Stimulated activated CD4-positive, alpha-beta T cell treated with anti-CD3 and anti-CD28 coated beads, Interleukin-1b, Interleukin-23, amount 100 ng/mL, for 4 hours (primary cell): Measurements from ENCODE around the gene CELA3B.
"Not testable (repeated sequence)": the region's sequence is repeated elsewhere in the genome, so short reads cannot be mapped to it uniquely, and the experiment has no call there.

ENCODE experiments used
- DNase-seq, 2 donors: peaks; one replicate each; pipeline ENCODE4 v3.0.0-alpha.2; 2020; ENCODE audit warnings: low read depth in 2 of 2

CELA3B gene

DNA sequence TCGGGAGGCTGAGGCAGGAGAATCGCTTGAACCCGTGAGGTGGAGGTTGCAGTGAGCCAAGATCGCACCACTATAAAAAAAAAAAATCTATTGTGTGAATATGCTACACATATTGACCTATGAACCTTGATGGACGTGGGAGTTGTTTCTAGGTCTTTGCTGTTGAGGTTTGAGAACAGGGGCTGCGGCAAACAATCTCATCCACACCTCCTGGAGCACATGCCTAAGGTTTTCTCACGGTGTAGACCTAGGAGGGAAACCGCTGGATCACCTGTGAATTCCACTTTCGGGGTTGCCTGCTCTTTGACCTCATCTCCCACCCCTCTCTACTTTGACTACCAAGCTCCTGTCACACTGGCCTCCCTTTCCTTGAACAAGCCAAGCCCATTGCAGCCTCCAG, 1.5 kb upstream of the CELA3B start:
- DNase-seq = not testable (repeated sequence)

DNA sequence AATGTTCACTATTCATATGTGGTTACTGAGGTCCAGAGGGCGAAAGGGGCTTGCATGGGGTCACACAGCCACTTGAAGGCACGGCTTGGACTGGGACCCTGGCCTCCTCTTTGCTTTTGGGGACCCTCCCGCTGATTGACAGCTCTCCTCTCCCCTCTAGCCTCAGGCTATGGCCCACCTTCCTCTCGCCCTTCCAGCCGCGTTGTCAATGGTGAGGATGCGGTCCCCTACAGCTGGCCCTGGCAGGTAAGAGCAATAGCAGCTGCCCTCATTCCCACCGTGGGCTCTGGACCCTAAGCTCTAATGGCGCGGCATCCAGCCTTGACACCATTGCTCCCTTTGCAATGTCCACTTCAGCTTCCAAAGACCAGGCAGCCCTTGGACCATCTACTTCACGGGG, 1.4 kb downstream of the CELA3B start:
- not testable (repeated sequence) for DNase-seq

DNA sequence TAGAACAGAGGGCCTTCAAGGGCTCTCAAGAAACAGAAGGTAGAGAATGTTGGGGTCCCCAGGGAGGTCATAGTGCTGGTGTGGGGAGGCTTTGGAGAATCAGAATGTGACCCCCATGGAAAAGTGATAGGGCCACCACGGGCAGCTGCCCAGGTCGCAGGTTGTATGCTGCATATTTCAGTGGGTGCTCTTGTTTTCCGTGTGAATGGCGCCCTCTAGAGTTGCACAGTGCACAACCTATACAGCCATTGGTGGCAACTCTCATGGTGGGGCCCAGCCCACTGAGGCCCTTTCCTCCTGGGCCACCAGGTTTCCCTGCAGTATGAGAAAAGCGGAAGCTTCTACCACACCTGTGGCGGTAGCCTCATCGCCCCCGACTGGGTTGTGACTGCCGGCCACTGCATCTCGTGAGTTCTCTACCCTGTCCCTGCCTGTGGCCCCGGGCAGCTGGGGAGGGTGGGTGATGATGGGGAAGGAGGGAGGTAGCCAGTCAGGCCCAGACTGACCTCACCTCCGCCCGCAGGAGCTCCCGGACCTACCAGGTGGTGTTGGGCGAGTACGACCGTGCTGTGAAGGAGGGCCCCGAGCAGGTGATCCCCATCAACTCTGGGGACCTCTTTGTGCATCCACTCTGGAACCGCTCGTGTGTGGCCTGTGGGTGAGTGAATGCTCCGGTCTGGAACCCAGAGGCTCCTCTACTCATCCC, 3.8 kb downstream of the CELA3B start:
- DNase-seq = not testable (repeated sequence)

DNA sequence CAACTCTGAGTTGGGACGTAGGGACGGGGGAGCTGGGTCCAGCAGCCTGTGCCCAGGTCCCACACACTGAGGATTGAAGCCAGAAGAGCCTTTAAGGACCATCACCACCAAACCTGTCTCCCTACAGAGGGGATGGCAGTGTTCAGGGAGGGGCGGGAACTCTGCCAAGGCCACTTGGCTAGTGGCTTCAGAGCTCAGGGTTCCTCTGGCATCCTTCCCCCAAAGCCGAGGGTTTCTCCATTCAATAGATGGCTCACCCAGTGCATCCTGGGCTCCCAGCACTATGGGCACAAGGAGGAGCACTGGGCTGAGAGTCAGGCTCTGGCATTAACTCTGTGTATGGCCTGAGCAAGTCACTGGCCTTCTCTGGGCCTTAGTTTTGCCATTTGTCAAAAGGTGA, 4.4 kb downstream of the CELA3B start:
- not testable (repeated sequence) for DNase-seq

DNA sequence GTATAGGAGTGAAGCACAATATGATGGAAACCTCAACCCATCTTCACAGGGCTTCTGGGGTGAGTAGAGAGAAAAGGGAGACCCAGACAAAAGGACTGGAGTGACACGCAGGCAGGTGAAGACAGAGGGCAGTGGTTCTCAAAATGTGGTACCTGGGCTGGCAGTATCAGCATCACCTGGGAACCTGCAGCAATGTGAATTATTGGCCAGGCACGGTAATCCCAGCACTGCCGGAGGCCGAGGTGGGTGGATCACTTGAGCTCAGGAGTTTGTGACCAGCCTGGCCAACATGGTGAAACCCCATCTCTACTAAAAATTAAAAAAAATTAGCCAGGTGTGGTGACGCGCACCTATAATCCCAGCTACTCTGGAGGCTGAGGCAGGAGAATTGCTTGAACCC, 5.3 kb downstream of the CELA3B start:
- DNase-seq = not testable (repeated sequence)

DNA sequence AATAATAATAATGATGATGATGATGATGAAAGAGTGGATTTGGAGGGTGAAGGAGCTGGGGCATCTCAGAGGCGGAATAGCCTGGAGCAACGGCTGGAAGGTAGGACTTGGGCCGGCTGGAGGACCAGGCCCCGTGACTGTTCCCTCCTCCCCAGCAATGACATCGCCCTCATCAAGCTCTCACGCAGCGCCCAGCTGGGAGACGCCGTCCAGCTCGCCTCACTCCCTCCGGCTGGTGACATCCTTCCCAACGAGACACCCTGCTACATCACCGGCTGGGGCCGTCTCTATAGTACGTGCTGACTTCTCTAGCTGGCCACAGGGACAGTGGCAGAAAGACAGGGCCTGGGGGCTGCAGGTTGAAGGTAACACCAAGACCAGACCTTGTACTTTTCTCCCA, 6.7 kb downstream of the CELA3B start:
- not testable (repeated sequence) for DNase-seq

DNA sequence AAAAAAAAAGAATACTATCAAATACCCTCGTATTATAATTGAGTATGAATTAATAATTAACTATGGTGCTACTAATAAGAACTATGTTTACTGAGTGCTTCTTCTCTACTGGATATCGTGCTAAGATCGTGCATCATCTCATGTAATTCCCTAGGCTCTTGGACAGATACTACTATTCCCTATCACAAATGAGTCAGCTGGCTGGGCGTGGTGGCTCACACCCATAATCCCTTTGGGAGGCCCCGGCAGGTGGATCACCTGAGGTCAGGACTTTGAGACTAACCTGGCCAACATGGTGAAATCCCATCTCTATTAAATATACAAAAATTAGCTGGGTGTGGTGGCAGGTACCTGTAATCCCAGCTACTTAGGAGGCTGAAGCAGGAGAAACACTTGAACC, 9.1 kb downstream of the CELA3B start:
- DNase-seq = not testable (repeated sequence)

DNA sequence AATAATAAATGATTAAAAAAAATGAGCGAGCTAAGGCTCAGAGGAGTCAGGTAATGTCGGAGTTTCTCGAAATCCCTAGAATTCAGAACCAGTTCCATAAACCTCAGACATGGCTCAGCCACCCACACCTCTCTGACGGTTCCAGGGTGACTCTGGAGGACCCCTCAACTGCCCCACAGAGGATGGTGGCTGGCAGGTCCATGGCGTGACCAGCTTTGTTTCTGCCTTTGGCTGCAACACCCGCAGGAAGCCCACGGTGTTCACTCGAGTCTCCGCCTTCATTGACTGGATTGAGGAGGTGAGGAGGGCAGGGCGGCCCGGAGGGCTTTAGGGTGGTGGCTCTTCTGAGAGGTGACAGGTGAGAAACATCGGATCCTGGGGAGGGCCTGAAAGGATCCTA, 9.6 kb downstream of the CELA3B start:
- not testable (repeated sequence) for DNase-seq

DNA sequence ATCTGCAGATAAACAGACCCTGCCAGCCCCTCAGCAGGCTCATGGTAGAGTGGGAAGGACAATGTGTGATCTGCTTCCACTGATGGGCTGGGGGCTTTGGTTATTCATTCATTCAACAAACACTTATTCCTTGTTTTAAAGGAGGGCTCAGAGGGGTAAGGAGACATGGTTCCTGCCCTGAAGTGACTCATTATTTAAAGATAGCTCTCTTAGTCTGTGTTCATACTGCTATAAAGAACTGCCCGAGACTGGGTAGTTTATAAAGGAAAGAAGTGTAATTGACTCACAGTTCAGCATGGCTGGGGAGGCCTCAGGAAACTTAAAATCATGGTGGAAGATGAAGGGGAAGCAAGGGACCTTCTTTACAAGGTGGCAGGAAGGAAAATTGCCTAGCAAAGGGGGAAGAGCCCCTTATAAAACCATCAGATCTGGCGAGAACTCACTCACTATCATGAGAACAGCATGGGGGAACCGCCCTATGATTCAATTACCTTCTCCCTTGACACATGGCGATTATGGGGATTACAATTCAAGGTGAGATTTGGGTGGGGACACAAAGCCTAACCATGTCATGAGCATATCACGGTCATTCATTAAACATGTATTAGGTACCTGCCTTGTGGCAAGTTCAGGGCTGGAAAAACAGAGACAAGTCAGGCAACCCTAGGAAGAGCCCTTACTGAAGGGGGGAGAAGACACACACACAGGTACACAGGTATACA, 13.0 kb downstream of the CELA3B start:
- DNase-seq = not testable (repeated sequence)

DNA sequence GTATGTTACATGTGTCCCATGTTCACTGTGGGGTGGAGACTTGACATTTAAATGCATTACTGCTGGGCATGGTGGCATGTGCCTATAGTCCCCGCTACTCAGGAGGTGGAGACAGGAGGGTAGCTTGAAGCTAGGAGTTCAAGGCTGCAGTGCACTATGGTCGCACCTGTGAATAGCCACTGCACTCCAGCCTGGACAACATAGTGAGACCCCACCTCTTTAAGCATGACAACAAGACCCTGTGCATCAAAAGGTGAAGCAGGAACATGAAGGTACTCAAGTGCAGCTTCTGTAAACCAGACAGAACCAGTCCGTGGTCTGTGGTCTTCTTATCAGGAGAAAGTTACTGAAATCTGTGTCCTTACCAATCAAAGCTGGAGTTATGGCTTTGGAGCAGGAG, 15.4 kb downstream of the CELA3B start:
- DNase-seq = not testable (repeated sequence)

DNA sequence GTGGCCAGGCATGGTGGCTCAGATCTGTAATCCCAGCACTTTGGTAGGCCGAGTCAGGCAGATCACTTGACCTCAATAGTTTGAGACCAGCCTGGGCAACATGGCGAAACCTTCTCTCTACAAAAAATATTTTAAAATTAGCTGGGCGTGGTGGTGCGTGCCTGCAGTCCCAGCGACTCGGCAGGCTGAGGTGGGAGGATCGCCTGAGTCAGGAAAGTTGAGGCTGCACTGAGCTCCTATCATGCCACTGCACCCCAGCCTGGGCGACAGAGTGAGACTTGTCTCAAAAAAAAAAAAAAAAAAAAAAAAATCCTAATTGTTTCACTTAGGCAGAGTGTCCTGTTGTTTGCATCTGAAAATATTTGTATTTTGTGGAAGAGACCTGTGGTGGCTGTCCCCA, 17.9 kb downstream of the CELA3B start:
- DNase-seq = not testable (repeated sequence)

DNA sequence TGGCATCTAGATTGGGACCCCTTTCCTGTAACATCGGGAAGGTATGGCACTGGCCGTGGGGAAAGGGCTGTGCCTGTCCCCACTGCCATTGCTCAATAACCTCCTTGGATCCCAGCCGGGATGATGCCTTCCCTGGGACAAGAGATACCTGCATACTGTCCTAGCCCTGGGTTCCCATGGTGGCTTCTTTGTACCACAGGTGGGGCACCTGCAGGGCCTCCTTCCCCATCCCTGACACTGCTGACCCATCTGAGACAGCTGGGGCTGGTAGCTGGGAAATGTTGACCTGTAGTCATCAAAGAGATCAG, 19.8 kb downstream of the CELA3B start:
- DNase-seq = not testable (repeated sequence)

DNA sequence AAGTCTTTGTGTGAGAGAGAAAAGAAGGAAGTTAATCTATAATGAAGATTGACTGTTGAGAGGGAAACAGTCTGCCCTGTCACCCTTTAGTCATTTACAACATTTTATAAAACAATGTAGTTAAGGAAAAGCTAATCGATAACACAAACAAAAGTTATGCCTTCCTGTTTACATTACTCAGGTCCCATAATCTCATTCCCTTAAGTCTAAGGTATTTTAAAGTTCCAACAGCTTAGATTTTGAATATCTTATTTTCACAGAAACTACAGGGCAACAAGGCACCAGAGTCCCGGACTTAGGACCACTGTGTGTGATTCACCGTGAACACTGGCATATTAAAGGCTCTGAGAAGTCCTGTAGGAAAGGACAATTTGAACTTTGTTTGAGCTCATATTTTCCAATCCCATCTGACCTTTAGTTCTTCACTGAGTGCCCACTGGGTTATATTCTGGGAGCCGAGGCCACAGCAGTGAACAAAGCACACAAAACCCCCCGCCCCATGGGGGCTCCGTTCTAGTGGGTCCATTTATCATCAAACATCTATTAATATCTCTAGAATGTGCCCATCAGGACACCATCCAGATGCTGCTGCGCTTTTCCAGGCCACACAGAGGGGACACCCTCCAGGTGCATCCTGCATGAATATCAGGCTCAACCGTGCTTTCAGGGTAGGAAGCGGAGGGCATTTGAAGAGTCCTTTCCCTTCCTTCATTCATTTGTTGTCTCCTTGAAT, 21.2 kb downstream of the CELA3B start:
- not testable (repeated sequence) for DNase-seq

DNA sequence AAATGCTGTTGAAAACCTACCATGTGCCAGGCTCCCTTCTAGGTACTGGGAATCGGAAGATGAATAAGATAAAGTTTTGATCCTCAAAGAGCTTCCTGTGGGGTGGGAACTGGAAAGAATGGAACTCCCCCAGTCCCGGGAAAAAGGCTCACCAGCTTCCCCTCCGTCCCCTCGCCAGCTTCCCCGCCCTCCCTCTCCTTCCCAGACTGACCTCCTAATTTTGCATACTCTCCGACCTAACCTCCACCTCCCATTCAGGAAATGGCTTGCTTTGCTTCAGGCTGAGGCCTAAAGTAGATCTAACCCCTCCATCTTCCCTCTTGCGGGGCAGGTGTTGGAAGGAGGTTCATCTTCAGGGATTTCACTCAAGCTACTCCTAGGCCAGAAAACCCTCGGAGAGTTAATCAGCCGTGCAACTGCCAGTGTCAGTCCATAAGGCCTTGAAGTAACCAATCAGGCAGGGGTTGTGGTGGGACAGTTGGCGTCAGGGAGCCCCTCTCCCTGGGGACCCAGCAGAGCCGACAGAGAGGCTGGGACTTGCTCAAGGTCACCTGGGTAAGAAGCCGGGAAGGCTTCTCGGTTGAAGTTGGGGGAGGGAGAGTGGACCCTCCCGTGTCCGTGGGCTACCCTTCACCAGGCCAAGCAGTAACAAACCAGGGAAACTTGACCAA, 21.9 kb downstream of the CELA3B start:
- DNase-seq = not testable (repeated sequence)

DNA sequence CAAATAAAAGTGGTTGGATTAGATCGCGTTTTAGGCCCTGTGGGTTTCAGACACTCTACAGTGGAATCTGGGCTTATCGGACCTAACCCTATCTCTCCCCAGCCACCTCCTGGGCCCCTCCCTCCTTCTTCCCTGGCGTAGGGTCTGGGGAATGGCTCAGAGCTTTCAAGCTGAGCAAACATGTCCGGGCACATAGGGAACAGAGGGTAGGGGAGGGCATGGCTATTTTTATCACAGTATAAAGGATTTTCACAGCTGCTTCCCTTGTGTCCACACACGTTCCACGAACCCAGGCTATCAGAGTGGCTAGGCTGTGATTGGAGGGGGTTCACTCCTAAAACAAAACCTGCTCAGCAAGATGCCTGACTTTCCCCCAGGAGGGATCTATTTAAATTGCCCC, 22.8 kb downstream of the CELA3B start:
- DNase-seq = not testable (repeated sequence)

DNA sequence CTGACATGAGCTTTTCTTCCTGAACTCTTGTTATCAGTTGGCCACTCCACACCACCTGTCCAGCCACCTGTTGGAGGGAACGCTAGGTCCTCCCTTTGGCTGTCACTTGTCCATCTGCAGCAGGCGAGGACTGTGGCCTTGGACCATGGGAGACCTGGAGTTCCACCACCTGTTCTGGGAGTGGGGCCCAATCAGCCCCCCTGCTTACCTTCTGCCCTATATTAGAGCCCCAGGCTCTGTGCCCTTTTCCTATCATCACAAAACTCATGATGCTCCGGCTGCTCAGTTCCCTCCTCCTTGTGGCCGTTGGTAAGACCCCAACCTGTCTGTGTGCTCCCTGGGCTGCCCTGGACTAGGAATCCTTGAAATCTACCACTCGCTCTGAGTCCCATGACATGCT, 24.6 kb downstream of the CELA3B start, which contains the start of gene CELA3A:
Gene CELA3A (plus strand): TSS at position 249 of the 400 bp plus-strand sequence. CDS start 18 bp downstream, at position 267.
- no peak for DNase-seq

DNA sequence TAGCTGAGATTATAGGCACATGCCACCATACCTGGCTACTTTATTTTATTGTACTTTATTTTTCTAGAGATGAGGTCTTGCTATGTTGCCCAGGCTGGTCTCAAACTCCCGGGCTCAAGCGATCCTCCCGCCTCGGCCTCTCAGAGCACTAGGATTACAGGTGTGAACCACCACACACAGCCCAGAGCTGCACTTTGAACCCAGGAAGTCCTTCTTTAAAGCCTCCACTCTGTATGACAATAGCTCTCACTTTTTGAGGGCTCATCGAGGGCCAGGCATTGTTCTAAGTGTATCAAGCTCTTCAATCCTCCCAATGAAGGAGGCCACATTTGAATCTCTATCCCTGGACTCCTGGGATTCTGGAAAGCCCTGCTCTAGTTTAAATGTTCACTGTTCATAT, 25.6 kb downstream of the CELA3B start:
- not testable (repeated sequence) for DNase-seq

DNA sequence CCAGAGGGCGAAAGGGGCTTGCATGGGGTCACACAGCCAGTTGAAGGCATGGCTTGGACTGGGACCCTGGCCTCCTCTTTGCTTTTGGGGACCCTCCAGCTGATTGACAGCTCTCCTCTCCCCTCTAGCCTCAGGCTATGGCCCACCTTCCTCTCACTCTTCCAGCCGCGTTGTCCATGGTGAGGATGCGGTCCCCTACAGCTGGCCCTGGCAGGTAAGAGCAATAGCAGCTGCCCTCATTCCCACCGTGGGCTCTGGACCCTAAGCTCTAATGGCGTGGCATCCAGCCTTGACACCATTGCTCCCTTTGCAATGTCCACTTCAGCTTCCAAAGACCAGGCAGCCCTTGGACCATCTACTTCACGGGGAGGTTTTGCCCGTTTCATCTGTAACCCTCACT, 26.1 kb downstream of the CELA3B start:
- not testable (repeated sequence) for DNase-seq

DNA sequence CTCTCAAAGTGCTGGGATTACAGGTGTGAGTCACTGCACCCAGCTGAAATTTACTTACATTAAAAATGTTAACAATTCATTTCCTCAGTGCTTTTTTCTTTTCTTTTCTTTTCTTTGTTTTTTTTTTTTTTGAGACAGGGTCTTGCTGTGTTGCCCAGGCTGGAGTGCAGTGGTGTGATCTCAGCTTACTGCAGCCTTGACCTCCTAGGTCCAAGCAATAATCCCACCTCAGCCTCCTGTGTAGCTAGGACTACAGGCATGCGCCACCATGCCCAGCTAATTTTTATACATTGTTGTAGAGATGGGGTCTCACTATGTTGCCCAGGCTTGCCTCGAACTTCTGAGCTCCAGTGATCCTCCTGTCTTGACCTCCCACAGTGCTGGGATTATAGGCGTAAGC, 27.1 kb downstream of the CELA3B start:
- not testable (repeated sequence) for DNase-seq

DNA sequence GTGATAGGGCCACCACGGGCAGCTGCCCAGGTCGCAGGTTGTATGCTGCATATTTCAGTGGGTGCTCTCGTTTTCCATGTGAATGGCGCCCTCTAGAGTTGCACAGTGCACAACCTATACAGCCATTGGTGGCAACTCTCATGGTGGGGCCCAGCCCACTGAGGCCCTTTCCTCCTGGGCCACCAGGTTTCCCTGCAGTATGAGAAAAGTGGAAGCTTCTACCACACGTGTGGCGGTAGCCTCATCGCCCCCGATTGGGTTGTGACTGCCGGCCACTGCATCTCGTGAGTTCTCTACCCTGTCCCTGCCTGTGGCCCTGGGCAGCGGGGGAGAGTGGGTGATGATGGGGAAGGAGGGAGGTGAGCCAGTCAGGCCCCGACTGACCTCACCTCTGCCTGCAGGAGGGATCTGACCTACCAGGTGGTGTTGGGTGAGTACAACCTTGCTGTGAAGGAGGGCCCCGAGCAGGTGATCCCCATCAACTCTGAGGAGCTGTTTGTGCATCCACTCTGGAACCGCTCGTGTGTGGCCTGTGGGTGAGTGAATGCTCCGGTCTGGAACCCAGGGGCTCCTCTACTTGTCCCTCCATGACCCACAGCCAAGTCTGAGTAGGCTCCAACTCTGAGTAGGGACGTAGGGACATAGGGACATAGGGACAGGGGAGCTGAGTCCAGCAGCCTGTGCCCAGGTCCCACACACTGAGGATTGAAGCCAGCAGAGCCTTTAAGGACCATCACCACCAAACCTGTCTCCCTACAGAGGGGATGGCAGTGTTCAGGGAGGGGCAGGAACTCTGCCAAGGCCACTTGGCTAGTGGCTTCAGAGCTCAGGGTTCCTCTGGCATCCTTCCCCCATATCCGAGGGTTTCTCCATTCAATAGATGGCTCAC, 28.7 kb downstream of the CELA3B start:
- not testable (repeated sequence) for DNase-seq

DNA sequence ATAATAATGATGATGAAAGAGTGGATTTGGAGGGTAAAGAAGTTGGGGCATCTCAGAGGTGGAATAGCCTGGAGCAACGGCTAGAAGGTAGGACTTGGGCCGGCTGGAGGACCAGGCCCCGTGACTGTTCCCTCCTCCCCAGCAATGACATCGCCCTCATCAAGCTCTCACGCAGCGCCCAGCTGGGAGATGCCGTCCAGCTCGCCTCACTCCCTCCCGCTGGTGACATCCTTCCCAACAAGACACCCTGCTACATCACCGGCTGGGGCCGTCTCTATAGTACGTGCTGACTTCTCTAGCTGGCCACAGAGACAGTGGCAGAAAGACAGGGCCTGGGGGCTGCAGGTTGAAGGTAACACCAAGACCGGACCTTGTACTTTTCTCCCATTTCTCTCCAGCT, 29.9 kb downstream of the CELA3B start:
- not testable (repeated sequence) for DNase-seq
